Measurements from ENCODE around the gene GEN1. TPM values are rescaled to one million over a fixed set of nuclear protein-coding genes. Genes with fewer than 3 reads are reported as not detected.

GEN1 gene
- total RNA-seq, 4 donors from 2014 or later = 2.3 to 8.8 (median 6.7) TPM

DNA sequence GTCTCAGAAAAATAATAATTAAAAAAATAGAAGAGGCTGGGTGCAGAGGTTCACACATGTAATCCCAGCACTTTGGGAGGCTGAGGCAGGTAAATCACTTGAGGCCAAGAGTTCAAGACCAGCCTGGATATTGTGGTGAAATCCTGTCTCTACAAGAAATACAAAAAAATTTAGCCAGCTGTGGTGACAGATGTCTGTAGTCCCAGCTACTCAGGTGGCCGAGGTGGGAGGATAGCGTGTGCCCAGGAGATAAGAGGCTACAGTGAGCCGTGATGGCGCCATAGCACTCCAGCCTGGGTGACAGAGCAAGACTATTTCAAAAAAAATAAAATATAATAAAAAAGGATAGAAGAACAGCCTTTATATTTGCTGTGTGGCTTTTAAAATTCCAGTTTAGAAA is 36.3 kb upstream of the GEN1 start:
- ATAC-seq (ENCODE audit: low FRiP score) (no peak), DNase-seq (ENCODE audit: low spot score) (no peak)
- TF ChIP-seq, protein P1, sequence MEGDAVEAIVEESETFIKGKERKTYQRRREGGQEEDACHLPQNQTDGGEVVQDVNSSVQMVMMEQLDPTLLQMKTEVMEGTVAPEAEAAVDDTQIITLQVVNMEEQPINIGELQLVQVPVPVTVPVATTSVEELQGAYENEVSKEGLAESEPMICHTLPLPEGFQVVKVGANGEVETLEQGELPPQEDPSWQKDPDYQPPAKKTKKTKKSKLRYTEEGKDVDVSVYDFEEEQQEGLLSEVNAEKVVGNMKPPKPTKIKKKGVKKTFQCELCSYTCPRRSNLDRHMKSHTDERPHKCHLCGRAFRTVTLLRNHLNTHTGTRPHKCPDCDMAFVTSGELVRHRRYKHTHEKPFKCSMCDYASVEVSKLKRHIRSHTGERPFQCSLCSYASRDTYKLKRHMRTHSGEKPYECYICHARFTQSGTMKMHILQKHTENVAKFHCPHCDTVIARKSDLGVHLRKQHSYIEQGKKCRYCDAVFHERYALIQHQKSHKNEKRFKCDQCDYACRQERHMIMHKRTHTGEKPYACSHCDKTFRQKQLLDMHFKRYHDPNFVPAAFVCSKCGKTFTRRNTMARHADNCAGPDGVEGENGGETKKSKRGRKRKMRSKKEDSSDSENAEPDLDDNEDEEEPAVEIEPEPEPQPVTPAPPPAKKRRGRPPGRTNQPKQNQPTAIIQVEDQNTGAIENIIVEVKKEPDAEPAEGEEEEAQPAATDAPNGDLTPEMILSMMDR (IDR thresholded peaks at IDR 0.05) = no peak

DNA sequence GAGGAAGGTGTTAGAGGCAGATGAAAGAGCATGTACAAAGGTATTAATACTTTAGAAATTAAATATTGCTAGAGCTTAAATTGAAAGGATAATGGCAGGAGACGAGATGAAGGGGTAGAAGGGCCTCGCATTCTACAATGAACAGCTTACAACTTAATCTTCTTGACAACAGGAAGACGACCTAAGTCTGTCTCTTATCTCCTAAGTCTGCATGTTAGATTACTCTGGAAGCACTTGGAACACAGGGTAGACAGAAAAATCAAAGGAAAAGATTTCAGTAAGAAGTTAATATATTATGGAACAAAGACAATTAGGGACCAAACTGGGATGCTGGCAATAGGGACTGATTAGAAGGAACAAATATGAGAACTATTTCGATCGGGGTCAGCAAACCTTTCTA is 35.2 kb upstream of the GEN1 start:
- DNase-seq (ENCODE audit: low spot score) = no peak
- no peak for ATAC-seq (ENCODE audit: low FRiP score)
- TF ChIP-seq, protein P1 (IDR thresholded peaks at IDR 0.05) = no peak

DNA sequence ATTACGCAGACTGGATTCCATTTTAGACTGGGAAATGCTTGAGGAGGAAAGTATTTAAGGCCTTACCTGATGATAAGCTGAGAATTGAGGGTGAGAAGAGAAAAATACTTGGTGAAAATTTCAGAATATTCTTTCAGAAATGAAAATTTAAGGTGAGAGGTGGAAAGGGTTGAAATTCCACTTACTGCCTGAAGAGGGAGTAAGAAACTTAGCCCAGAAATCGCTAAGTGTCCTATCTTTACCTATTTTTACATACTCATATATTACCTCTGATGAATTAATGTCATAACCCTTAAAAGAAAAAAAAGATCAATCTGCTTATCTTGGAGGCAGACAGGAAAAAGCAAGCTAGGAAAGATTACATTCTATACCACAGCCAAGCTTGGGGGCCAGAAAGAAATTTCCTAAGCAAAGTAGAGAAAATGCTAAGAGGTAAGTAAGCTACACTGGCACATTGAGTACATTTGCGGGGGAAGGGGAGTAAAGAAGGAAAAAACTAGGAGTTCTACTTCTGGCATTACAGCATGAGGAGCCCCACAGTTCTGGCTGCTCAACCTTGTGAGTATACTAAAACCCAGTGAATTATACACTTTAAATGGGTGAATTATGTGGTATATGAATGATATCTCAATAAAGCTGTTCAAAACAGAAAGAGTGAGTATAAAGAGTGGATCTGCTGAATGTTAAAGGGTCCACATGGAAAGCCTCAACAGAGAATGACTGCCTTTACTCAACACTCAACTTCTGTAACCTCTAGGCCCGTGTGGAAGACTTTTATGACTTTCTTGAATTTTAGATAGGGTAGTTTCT is 34.2 kb upstream of the GEN1 start:
- no peak for ATAC-seq (ENCODE audit: low FRiP score)
- TF ChIP-seq, protein P1 (IDR thresholded peaks at IDR 0.05) = no peak

DNA sequence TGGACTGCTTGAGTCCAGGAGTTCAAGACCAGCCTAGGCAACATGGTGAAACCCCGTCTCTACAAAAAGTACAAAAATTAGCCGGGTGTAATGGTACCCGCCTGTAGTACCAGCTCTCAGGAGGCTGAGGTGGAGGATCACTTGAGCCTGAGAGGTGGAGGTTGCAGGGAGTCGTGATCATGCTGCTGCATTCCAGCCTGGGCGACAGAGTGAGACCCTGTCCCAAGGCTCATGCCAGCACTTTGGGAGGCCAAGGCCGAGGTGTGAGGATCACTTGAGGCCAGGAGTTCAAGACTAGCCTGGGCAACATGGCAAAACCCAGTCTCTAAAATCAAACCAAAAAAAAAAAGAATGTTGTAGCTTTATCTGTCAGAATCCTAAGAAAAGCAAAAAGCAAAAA is 25.7 kb upstream of the GEN1 start:
- no peak for DNase-seq (ENCODE audit: low spot score)
- TF ChIP-seq, protein P1 (IDR thresholded peaks at IDR 0.05) = no peak
- ATAC-seq (ENCODE audit: low FRiP score) = no peak

More for the DNA sequence above, 34.2 kb upstream of the GEN1 start:
- DNase-seq (ENCODE audit: low spot score) = no peak

DNA sequence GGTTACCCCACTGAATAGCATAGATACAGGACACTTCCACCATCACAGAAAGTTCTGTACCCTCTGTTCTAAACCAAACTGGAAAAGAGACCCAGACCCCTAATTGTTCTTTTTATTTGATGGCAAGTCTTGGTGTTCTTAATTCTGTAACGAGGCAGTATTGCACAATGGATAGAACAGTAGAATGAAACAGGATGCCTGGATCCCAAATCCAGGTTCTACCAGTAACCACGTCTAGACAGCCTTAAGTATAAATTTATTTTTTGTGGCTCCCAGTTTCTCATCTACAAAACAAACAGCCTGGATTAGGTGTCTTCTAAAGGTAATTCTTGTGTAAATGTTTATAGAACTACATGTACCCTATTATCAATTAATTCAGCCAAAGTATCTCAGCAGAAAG is 24.1 kb upstream of the GEN1 start:
- TF ChIP-seq, protein P1 (IDR thresholded peaks at IDR 0.05) = no peak
- DNase-seq (ENCODE audit: low spot score) = no peak
- no peak for ATAC-seq (ENCODE audit: low FRiP score)

DNA sequence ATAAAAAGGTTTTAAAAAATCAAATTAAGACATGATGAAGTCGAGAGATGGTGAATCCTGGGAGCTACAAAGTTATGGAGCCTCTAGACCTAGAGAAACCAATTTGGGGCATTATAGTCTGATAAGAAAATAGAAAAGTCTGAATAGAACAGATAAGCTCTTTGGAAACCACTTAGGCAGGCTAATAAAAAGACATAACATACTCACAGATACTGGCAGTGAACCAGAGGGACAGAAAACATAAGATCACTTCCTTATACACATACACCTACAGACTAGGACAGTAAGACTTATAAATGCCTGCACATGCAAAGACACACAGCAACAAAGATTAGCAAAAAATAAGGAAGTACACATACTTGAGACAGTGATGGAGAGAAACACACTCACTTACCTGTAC is 20.3 kb upstream of the GEN1 start:
- DNase-seq (ENCODE audit: low spot score) (no peak), ATAC-seq (ENCODE audit: low FRiP score) (no peak)
- TF ChIP-seq, protein P1 (IDR thresholded peaks at IDR 0.05) = no peak

DNA sequence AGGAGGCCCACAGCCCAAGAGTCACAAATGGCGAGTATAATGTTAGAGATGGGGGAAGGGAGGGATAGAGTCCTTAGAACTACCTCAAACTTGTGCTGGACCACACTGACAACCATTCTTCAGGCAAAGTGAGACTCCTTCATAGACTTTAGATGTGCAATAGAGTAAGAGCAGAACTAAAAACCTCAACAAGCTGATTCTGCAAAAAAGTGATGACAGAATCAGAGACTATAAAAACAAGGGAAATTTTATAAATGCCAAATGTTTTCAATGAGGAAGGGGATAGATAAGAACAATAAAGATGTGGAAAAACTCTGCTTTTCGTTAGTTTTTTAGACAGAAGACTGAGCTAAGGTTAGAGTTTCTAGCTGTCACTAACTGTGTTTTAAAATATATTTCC is 18.1 kb upstream of the GEN1 start:
- TF ChIP-seq, protein P1 (IDR thresholded peaks at IDR 0.05) = no peak
- no peak for ATAC-seq (ENCODE audit: low FRiP score)

More for the DNA sequence above, 18.1 kb upstream of the GEN1 start:
- DNase-seq (ENCODE audit: low spot score) = no peak

Data from omental fat pad (tissue), 4 donors.